GM18870 (cell line): Measurements from ENCODE around the gene CTXND2.

ENCODE experiments used
- ATAC-seq: cut with Tn5 transposase; IDR thresholded peaks from one replicate; pipeline ENCODE4 v1.9.1; 2021; ENCODE audit warnings: moderate library complexity; ENCODE audit not compliant: unreplicated experiment

The CTXND2 gene

GRCh38 chr1:150957666-150958065, 70.7 kb downstream of the CTXND2 start:
- no peak for ATAC-seq

DNA sequence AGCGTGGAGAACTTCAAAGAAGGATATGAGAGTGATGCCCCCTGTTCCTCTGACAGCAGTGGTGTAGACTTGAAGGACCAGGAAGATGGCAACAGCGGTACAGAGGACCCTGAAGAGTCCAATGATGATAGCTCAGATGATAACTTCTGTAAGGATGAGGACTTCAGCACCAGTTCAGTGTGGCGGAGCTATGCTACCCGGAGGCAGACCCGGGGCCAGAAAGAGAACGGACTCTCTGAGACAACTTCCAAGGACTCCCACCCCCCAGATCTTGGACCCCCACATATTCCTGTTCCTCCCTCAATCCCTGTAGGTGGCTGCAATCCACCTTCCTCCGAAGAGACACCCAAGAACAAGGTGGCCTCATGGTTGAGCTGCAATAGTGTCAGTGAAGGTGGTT, 73.7 kb downstream of the CTXND2 start:
- no peak for ATAC-seq

DNA sequence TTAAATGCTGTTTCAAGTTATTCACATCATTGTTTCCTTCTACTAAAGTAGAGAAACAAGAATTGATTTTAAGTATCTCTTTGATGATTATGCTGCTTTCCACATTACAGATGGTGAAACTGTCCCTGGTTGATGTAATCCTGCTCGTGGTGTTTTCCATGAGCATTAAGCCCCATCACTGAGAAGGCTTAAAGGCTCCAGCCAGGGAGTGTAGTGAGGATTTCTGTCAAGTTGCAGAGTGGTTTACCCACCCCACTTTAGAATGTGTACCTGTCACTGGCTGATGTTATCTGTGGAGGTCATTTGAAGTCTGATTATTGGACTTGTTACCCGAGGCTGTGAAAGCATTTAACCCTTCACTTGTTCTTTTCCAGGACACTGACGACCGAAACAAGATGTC, 74.8 kb downstream of the CTXND2 start:
- no peak for ATAC-seq
